Measurements from ENCODE around the gene IGFBP5.

- TF ChIP-seq ZNF384 (IDR thresholded peaks at IDR 0.05; ENCODE audit: low read depth, low read length) (no peak), MCM7 (IDR thresholded peaks at IDR 0.05) (no peak), TEAD4 (IDR thresholded peaks at IDR 0.05; ENCODE audit: low read length) (no peak), TEAD4 (CRISPR knock-in tag; IDR thresholded peaks at IDR 0.05; ENCODE audit: borderline replicate concordance) (no peak), CTCF (IDR thresholded peaks at IDR 0.05 in 2 of 3, conservative IDR thresholded peaks at IDR 0.05 in 1 of 3; ENCODE audit: insufficient read depth in 2 of 3, low read depth in 1 of 3, low read length in 3 of 3) (no peak), CBX5 (IDR thresholded peaks at IDR 0.05; ENCODE audit: borderline replicate concordance, low read depth) (no peak), RCOR1 (IDR thresholded peaks at IDR 0.05; ENCODE audit: borderline replicate concordance in 1 of 2, low read depth in 2 of 2, low read length in 2 of 2) (no peak), ESRRA (IDR thresholded peaks at IDR 0.05; ENCODE audit: borderline replicate concordance, low read depth) (no peak), TRIM28 (IDR thresholded peaks at IDR 0.05) (no peak), YY1 (IDR thresholded peaks at IDR 0.05; ENCODE audit: borderline replicate concordance in 1 of 3, control insufficient read depth in 1 of 3, extremely low read depth in 1 of 3, insufficient read depth in 3 of 3, insufficient read length in 1 of 3, insufficient replicate concordance in 2 of 3, low read depth in 1 of 3, low read length in 2 of 3) (no peak), ELF1 (tag; IDR thresholded peaks at IDR 0.05) (no peak), FOXA1 (IDR thresholded peaks at IDR 0.05; ENCODE audit: borderline replicate concordance) (no peak)
- TF ChIP-seq, protein P1, sequence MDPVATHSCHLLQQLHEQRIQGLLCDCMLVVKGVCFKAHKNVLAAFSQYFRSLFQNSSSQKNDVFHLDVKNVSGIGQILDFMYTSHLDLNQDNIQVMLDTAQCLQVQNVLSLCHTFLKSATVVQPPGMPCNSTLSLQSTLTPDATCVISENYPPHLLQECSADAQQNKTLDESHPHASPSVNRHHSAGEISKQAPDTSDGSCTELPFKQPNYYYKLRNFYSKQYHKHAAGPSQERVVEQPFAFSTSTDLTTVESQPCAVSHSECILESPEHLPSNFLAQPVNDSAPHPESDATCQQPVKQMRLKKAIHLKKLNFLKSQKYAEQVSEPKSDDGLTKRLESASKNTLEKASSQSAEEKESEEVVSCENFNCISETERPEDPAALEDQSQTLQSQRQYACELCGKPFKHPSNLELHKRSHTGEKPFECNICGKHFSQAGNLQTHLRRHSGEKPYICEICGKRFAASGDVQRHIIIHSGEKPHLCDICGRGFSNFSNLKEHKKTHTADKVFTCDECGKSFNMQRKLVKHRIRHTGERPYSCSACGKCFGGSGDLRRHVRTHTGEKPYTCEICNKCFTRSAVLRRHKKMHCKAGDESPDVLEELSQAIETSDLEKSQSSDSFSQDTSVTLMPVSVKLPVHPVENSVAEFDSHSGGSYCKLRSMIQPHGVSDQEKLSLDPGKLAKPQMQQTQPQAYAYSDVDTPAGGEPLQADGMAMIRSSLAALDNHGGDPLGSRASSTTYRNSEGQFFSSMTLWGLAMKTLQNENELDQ (CRISPR knock-in tag; IDR thresholded peaks at IDR 0.05; ENCODE audit: borderline replicate concordance) = no peak
These were observed 4.9 kb downstream of the IGFBP5 start for GRCh38 chr2:216690456-216690852.

Measured in K562 (cell line).